PC-3 (cell line): ENCODE measurements around the gene CFAP57. TPM values are rescaled to one million over a fixed set of nuclear protein-coding genes. Genes with fewer than 3 reads are reported as not detected.

Source experiments
- ATAC-seq: fragments of 200-7000 bp; cut with Tn5 transposase; 2 replicates; pipeline ENCODE4 v1.9.1; 2020; ENCODE audit warnings: mild to moderate bottlenecking, moderate library complexity
- BruUV-seq: library from RNA; stranded (reverse); fragments of 400-500 nt; replicated peaks from 2 replicates; lab custom pipeline; 2021; lab: Mats Ljungman, UMichigan
- CTCF ChIA-PET: fragments of 300-600 bp; sonication (Branson Sonifier 250); formaldehyde crosslinking; loops from one replicate; lab custom pipeline; 2022; ENCODE audit warnings: antibody characterized with exemption; lab: Charles Lee
- POLR2A ChIA-PET: fragments of 300-600 bp; sonication (Branson Sonifier 250); formaldehyde crosslinking; loops from one replicate; lab custom pipeline; 2022; ENCODE audit warnings: antibody characterized with exemption; ENCODE audit not compliant: unreplicated experiment; lab: Charles Lee
- DNase-seq: peaks from one replicate; pipeline ENCODE4 v3.0.0-alpha.2; 2015
- H2AFZ ChIP-seq: fragments of 300-600 bp; sonication (generic); 2 replicates; pipeline ENCODE4 v1.6.0; 2016; ENCODE audit warnings: antibody characterized with exemption, low read length
- H3F3A ChIP-seq: fragments of 300-600 bp; sonication (generic); one replicate; pipeline ENCODE4 v1.6.0; 2017; ENCODE audit warnings: antibody characterized with exemption, low read length, control low read depth, mild to moderate bottlenecking; ENCODE audit not compliant: unreplicated experiment
- H3K27ac ChIP-seq: fragments of 300-600 bp; sonication (generic); 2 replicates; pipeline ENCODE4 v1.5.1; 2016; ENCODE audit warnings: mild to moderate bottlenecking, low read length
- H3K27me3 ChIP-seq: fragments of 300-600 bp; sonication (generic); 2 replicates; pipeline ENCODE4 v1.6.1; 2016; ENCODE audit warnings: low read length, mixed read lengths
- H3K36me3 ChIP-seq: fragments of 300-600 bp; sonication (generic); 2 replicates; pipeline ENCODE4 v1.6.1; 2016; ENCODE audit warnings: low read depth, mixed run types, low read length, mixed read lengths
- H3K4me1 ChIP-seq: fragments of 300-600 bp; sonication (generic); 2 replicates; pipeline ENCODE4 v1.5.1; 2016; ENCODE audit warnings: low read length; ENCODE audit not compliant: insufficient read depth
- H3K4me2 ChIP-seq: fragments of 300-600 bp; sonication (generic); 2 replicates; pipeline ENCODE4 v1.6.0; 2016; ENCODE audit warnings: low read length
- H3K4me3 ChIP-seq: fragments of 300-600 bp; sonication (generic); 2 replicates; pipeline ENCODE4 v1.5.1; 2016; ENCODE audit warnings: mild to moderate bottlenecking, low read length, mixed read lengths
- H3K79me2 ChIP-seq: fragments of 300-600 bp; sonication (generic); 2 replicates; pipeline ENCODE4 v1.6.1; 2017; ENCODE audit warnings: low read length, mixed read lengths
- H3K9ac ChIP-seq: fragments of 300-600 bp; sonication (generic); 2 replicates; pipeline ENCODE4 v1.6.0; 2016; ENCODE audit warnings: mild to moderate bottlenecking, low read length
- H3K9me2 ChIP-seq: fragments of 300-600 bp; sonication (generic); replicated peaks from 2 replicates; pipeline ENCODE4 v1.6.1; 2016; ENCODE audit warnings: mixed run types, low read length, mixed read lengths
- H3K9me3 ChIP-seq: fragments of 300-600 bp; sonication (generic); 2 replicates; pipeline ENCODE4 v1.6.1; 2016; ENCODE audit warnings: low read length, mixed read lengths
- H4K20me1 ChIP-seq: fragments of 300-600 bp; sonication (generic); 2 replicates; pipeline ENCODE4 v1.6.1; 2016; ENCODE audit warnings: low read length, mixed read lengths
- EZH2 ChIP-seq: fragments of 300-600 bp; sonication (generic); IDR thresholded peaks from one replicate; pipeline ENCODE4 v1.6.1; 2017; ENCODE audit warnings: antibody characterized with exemption, mild to moderate bottlenecking, low read length; ENCODE audit not compliant: unreplicated experiment
- EZH2phosphoT487 ChIP-seq: fragments of 300-600 bp; sonication (generic); IDR thresholded peaks from 2 replicates; pipeline ENCODE4 v1.6.1; 2018; ENCODE audit warnings: mild to moderate bottlenecking, antibody characterized with exemption, low read length, borderline replicate concordance
- intact Hi-C: fragments of 100-400 bp; cut with micrococcal nuclease; formaldehyde crosslinking; loops from 2 replicates; pipeline ENCODE4 v1.9.0; 2023
- total RNA-seq: library from RNA; depleted of rRNA; stranded (reverse); fragments of >200 nt; gene quantifications from 2 replicates; pipeline ENCODE4 v1.2.3, GENCODE V29; 2014
- TF ChIP-seq, protein P1 (sequence below): fragments of 300-600 bp; sonication (generic); conservative IDR thresholded peaks from 2 replicates; pipeline ENCODE4 v1.5.1; 2017; ENCODE audit warnings: antibody characterized with exemption, low read depth, mild to moderate bottlenecking, low read length

Gene CFAP57
- total RNA-seq, 1 experiment from 2014 or later: 1.2 TPM

DNA sequence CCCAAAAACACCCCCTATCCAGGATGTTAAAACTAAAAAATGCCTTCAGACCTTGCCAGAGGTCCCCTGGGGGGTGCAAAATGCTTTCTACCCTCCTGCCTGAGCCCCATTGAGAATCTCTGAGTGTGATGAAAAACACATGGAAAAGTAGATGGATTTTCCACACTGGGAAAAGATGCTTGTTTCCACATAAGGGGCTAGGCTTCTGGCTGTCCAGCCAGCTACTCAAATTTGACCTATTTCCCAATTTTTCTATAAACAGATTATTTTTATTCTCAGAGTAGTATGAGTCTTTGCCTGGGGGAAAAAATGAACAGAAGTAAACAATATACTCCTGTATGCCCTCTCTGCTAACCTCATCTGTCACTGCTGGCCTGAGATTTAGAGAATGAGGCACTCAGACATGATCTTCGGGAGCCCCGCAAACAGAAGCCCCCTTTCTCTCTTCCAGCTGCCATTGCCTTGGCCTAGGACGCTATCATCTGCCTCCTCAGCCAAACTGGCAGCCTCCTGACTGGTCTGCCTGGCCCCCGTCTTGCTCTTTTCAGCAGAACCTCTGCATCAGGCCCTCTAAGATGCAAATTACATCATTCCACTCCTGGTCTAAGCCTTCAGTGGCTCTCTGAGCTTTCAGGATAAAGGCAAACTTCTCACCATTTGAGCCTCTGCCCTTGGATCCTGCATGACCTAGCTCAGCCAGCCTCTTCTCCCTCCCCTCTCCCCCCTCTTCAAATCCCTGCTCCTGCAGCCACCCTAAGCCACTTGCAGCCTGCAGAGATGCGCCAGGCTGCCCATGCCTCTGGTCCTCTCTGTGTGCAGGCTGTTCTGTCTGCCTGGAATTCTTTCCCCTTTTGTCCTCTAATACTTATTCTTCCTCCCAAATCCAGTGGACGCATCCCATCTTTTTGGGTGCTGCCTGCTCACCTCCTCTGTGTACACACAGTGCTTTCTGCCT, 58.0 kb downstream of the CFAP57 start:
- CTCF ChIA-PET: interaction anchor here (1.1 kb wide), 1 partner anchor 184 kb away, joined by 3 read pairs; no protein-coding TSS in a partner anchor

DNA sequence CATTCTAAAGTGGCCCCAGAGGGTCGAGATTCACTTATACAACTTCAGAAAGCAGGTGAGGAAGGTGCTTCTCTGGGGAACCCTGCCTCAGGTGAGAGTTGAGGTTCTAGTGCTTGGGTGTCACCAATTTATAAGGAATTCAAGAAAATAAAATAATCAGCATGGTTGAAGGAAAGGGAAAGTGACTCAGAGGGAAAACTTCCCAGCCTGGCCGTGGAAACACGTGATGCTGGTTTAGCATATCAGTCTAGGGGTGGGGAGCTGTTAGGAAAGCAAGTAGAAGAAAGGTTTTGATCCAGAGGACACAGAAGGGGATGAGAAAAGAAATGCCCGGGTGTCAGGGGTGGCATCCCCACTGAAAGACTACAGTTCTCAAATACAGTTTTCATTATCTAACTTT, 59.9 kb downstream of the CFAP57 start:
- TF ChIP-seq EZH2 (no peak), EZH2phosphoT487 (no peak)
- TF ChIP-seq, protein P1, sequence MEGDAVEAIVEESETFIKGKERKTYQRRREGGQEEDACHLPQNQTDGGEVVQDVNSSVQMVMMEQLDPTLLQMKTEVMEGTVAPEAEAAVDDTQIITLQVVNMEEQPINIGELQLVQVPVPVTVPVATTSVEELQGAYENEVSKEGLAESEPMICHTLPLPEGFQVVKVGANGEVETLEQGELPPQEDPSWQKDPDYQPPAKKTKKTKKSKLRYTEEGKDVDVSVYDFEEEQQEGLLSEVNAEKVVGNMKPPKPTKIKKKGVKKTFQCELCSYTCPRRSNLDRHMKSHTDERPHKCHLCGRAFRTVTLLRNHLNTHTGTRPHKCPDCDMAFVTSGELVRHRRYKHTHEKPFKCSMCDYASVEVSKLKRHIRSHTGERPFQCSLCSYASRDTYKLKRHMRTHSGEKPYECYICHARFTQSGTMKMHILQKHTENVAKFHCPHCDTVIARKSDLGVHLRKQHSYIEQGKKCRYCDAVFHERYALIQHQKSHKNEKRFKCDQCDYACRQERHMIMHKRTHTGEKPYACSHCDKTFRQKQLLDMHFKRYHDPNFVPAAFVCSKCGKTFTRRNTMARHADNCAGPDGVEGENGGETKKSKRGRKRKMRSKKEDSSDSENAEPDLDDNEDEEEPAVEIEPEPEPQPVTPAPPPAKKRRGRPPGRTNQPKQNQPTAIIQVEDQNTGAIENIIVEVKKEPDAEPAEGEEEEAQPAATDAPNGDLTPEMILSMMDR: no peak
- DNase-seq: peak; percentile 58
- Histone ChIP-seq H3K4me3 (no peak overlapping the region), H3K9ac (no peak overlapping the region), H2AFZ (peak overlapping the region; percentile 66), H3K9me3 (no peaks in the 10 kb centered on the region), H3K27me3 (no peaks in the 10 kb centered on the region), H3K36me3 (no peaks in the 10 kb centered on the region), H3K4me2 (peak overlapping the region; percentile 55), H3K9me2 (no peaks in the 10 kb centered on the region), H3K4me1 (peaks cover 24% of the 10 kb centered on the region), H4K20me1 (no peaks in the 10 kb centered on the region), H3K79me2 (no peaks in the 10 kb centered on the region), H3K27ac (no peak overlapping the region), H3F3A (no peaks in the 10 kb centered on the region)
- ATAC-seq: peak; percentile 44; the same call in 1 of the 2 replicates
- BruUV-seq: no TSS peak
- CTCF ChIA-PET: no interaction called here
- intact Hi-C loops: no loop called here
- POLR2A ChIA-PET: interaction anchor here (0.6 kb wide), 1 partner anchor 418 kb away, joined by 3 read pairs; the partner anchor contains the start of gene KDM4A

More for the DNA sequence above, 58.0 kb downstream of the CFAP57 start:
- H3K4me3 ChIP-seq: no peak overlapping the region
- POLR2A ChIA-PET: no interaction called here
- no peaks in the 10 kb centered on the region for H3F3A ChIP-seq
- no peaks in the 10 kb centered on the region for H3K27me3 ChIP-seq
- no peaks in the 10 kb centered on the region for H3K9me2 ChIP-seq
- H3K4me2 ChIP-seq: no peak overlapping the region
- no peaks in the 10 kb centered on the region for H3K36me3 ChIP-seq
- no peak overlapping the region for H2AFZ ChIP-seq
- H3K9ac ChIP-seq: no peak overlapping the region
- no peak overlapping the region for H3K27ac ChIP-seq
- no peak for TF ChIP-seq EZH2phosphoT487
- no peak for ATAC-seq
- no peaks in the 10 kb centered on the region for H4K20me1 ChIP-seq
- H3K4me1 ChIP-seq: peaks cover 12% of the 10 kb centered on the region
- no peak for DNase-seq
- no peaks in the 10 kb centered on the region for H3K79me2 ChIP-seq
- intact Hi-C loops: loop anchor here (5.0 kb wide), 2 partner anchors 167 to 297 kb away; no protein-coding TSS in a partner anchor
- H3K9me3 ChIP-seq: no peaks in the 10 kb centered on the region
- BruUV-seq: no TSS peak

DNA sequence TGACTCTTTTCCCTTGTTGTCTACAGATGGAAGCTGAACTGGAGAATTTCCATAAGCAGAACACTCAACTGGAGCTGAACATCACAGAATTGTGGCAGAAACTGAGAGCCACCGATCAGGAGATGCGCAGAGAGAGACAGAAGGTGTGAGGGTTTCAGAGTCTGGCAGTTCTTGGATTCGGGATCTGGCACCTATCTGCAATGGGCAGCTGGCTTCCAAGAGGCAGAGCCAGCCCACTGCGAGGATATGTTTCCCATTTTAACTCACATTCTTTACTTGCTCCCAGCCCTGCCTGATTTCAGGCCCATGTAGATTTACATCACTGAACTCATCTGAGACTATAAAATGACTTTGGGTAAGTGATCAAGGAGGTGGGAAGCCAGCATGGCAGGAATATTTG, 60.4 kb downstream of the CFAP57 start:
- Histone ChIP-seq H3F3A (no peaks in the 10 kb centered on the region), H3K4me2 (peak overlapping the region; percentile 55), H3K9me3 (no peaks in the 10 kb centered on the region), H3K27ac (no peak overlapping the region), H3K36me3 (no peaks in the 10 kb centered on the region), H3K79me2 (no peaks in the 10 kb centered on the region), H3K9ac (no peak overlapping the region), H3K9me2 (no peaks in the 10 kb centered on the region), H2AFZ (peak overlapping the region; percentile 66; the same call in 1 of the 2 replicates), H3K4me3 (no peak overlapping the region), H4K20me1 (no peaks in the 10 kb centered on the region), H3K27me3 (no peaks in the 10 kb centered on the region), H3K4me1 (peaks cover 24% of the 10 kb centered on the region)
- POLR2A ChIA-PET: interaction anchor here (0.6 kb wide), 1 partner anchor 418 kb away, joined by 3 read pairs; the partner anchor contains the start of gene KDM4A
- intact Hi-C loops: no loop called here
- TF ChIP-seq, protein P1: no peak
- no peak for TF ChIP-seq EZH2
- no peak for TF ChIP-seq EZH2phosphoT487
- ATAC-seq (no peak), DNase-seq (no peak)
- CTCF ChIA-PET: no interaction called here
- BruUV-seq: TSS peak; percentile 60
